ENCODE data around the gene GPR55. TPM values are rescaled to one million over a fixed set of nuclear protein-coding genes. Genes with fewer than 3 reads are reported as not detected.

The GPR55 gene
- total RNA-seq, 1 experiment from 2014 or later = not detected

GRCh38 chr2:230947235-230947576 lies 22.2 kb upstream of the GPR55 start:
- no peaks in the 10 kb centered on the region for H3K4me1 ChIP-seq (ENCODE audit: insufficient read depth, low read length)
- H4K91ac ChIP-seq (ENCODE audit: insufficient read length, low read depth, low read length) = no peak overlapping the region
- no peak overlapping the region for H3K9ac ChIP-seq (ENCODE audit: extremely low read depth, insufficient read length, low read length)
- no peak overlapping the region for H2BK12ac ChIP-seq (ENCODE audit: insufficient read length, low read depth, low read length)
- no peak for DNase-seq
- H3K27ac Mint-ChIP-seq = no peak overlapping the region
- H2AK5ac ChIP-seq (ENCODE audit: insufficient read length, low read length) = no peak overlapping the region
- H3K4me3 Mint-ChIP-seq = no peak overlapping the region
- no CpG with 5 or more reads among the region's 3 CpGs for WGBS (ENCODE audit: extremely low coverage, insufficient read length, low lambda C conversion rate)
- H3K9me3 ChIP-seq (ENCODE audit: control insufficient read depth, low read depth, low read length) = no peaks in the 10 kb centered on the region
- H2BK120ac ChIP-seq (ENCODE audit: low read depth, low read length, poor library complexity, severe bottlenecking) = no peak overlapping the region
- H3K23ac ChIP-seq (ENCODE audit: insufficient read length, low read depth, low read length) = no peak overlapping the region
- H3K27ac ChIP-seq (ENCODE audit: insufficient read length, low read depth, low read length) = no peak overlapping the region
- no peaks in the 10 kb centered on the region for H3K79me1 ChIP-seq (ENCODE audit: insufficient read depth, low read depth, low read length, poor library complexity, severe bottlenecking)
- TF ChIP-seq CTCF (conservative IDR thresholded peaks at IDR 0.05) = no peak
- H3K18ac ChIP-seq (ENCODE audit: insufficient read length, low read depth, low read length) = no peak overlapping the region
- H2BK15ac ChIP-seq (ENCODE audit: low read depth, low read length) = no peak overlapping the region
- no peaks in the 10 kb centered on the region for H3K27me3 ChIP-seq (ENCODE audit: insufficient read depth, low read length)
- H3K36me3 Mint-ChIP-seq (ENCODE audit: insufficient read depth in 1 of 3, low read depth in 3 of 3) = no peaks in the 10 kb centered on the region
- peaks cover 2% of the 10 kb centered on the region for H3K27me3 Mint-ChIP-seq (ENCODE audit: low read depth)
- H2AFZ ChIP-seq (ENCODE audit: low read length) = no peak overlapping the region
- H3K4ac ChIP-seq (ENCODE audit: low read depth, low read length) = no peak overlapping the region
- H2BK20ac ChIP-seq (ENCODE audit: low read depth, low read length, poor library complexity, severe bottlenecking) = no peak overlapping the region
- H4K5ac ChIP-seq (ENCODE audit: insufficient read length, low read depth, low read length) = no peak overlapping the region
- H3K79me2 ChIP-seq (ENCODE audit: insufficient read depth, low read length) = no peaks in the 10 kb centered on the region
- no peaks in the 10 kb centered on the region for H4K20me1 ChIP-seq (ENCODE audit: control insufficient read depth, insufficient read depth, insufficient read length)
- H3K4me1 Mint-ChIP-seq = peaks cover 0 to 5% of the 10 kb centered on the region in 2 experiments; a peak in 3 of 4 replicates
- no peak overlapping the region for H3K56ac ChIP-seq (ENCODE audit: insufficient read length, low read depth, low read length)
- H2BK5ac ChIP-seq (ENCODE audit: insufficient read length, low read length) = no peak overlapping the region
- H3K23me2 ChIP-seq (ENCODE audit: insufficient read length, low read depth, low read length, poor library complexity, severe bottlenecking) = no peaks in the 10 kb centered on the region
- no peak overlapping the region for H4K8ac ChIP-seq (replicated peaks; ENCODE audit: insufficient read length, low read depth, low read length)
- H3T11ph ChIP-seq (ENCODE audit: low read length) = no peak overlapping the region
- no peaks in the 10 kb centered on the region for H3K9me3 Mint-ChIP-seq
- no peak overlapping the region for H3K14ac ChIP-seq (ENCODE audit: insufficient read depth, low read length)
- H3K4me2 ChIP-seq (ENCODE audit: insufficient read depth, insufficient read length, low read length) = no peak overlapping the region
